ENCODE results near the gene GMDS.

- TF ChIP-seq CTCF (optimal IDR thresholded peaks at IDR 0.05 in 1 of 3, IDR thresholded peaks at IDR 0.05 in 1 of 3, conservative IDR thresholded peaks at IDR 0.05 in 1 of 3; ENCODE audit: extremely low read depth in 1 of 3, insufficient read depth in 2 of 3, low read length in 3 of 3) (no peak), EZH2 (IDR thresholded peaks at IDR 0.05; ENCODE audit: low read length) (no peak)
Observed at GRCh38 chr6:1657116-1657770, 588.2 kb downstream of the GMDS start.

All from keratinocyte (primary cell).